ENCODE data around the gene LRP1.

LRP1 gene

GRCh38 chr12:57258977-57259970 is 131.0 kb downstream of the LRP1 start:
- no peak for DNase-seq (ENCODE audit: low spot score)

- DNase-seq (ENCODE audit: low spot score) = no peak
These were observed 132.1 kb downstream of the LRP1 start for GRCh38 chr12:57260366-57260765.

GRCh38 chr12:57261428-57261865 is 133.2 kb downstream of the LRP1 start:
- DNase-seq (ENCODE audit: low spot score) = no peak

- DNase-seq (ENCODE audit: low spot score) = no peak
These were observed 134.0 kb downstream of the LRP1 start for GRCh38 chr12:57262126-57262822.

All from globus pallidus (tissue), 1 donor.